Esophagus muscularis mucosa (tissue), 3 donors: ENCODE results near the gene CROCC2.

Experiments used
- CTCF ChIP-seq, 3 experiments: fragments of 200-600 bp in 2 of 3; fragments of 450-650 bp in 1 of 3; sonication (generic) in 2 of 3; IDR thresholded peaks; one replicate each; pipeline ENCODE4 v1.5.1; 2017 to 2019; ENCODE audit warnings: antibody characterized with exemption in 3 of 3, mild to moderate bottlenecking in 2 of 3, moderate library complexity in 1 of 3
- POLR2A ChIP-seq: fragments of 450-650 bp; IDR thresholded peaks from one replicate; pipeline ENCODE4 v1.6.1; 2017; ENCODE audit warnings: antibody characterized with exemption, moderate library complexity, mild to moderate bottlenecking, low read depth

GRCh38 chr2:240996161-240996833 is 90.2 kb downstream of the CROCC2 start:
- no peak for TF ChIP-seq POLR2A
- no peak for TF ChIP-seq CTCF (IDR thresholded peaks at IDR 0.05)
